ENCODE data around the gene KNDC1. TPM values are rescaled to one million over a fixed set of nuclear protein-coding genes. Genes with fewer than 3 reads are reported as not detected.

The KNDC1 gene
- total and polyA plus RNA-seq, 2 of the 4 experiments (the other 2 are of a cell fraction), result 0.18 to 1.1 TPM

DNA sequence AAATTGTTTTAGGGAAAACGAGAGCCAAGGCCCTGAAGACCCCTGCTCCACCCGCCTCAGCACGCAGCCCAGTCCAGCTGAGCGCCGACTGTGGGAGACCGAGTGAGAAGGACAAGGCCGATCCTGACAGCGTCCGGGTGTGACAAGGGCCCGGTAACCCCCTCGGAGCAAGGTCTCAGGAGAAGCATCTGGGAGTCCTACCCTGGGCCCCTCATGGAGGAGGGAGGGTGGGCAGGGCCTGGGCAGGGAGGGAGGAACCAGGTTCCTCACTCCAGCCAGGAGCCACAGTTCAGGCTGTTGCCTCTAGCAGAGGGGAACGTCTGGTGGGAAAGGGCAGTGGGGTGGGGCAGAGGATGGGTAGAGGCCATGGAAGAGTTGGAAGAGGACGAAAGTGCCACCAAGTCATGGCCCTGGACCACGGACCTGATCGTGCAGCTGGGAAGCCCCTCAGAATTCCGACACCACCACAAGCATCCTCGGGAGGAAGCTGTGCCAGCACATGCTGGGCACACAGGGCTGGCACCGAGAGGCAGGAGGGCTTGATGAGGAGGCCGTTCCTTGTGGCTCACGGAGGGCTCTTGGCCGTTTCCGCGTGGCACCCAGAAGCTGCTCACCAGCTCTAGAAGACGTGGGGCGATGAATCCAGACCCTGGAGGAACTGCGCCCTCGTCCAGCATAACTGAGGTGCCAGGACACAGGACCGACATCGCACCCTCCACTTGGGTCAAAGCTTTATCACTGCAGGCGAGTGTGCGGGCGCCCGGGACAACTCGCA is 2.2 kb upstream of the KNDC1 start:
- WGBS, 2 experiments (ENCODE audit: extremely low coverage in 2 of 2, insufficient read length in 1 of 2), result 78% methylated on average over 7 of the region's 34 CpGs; no CpG with 5 or more reads in 1 of the 2 experiments
- Histone ChIP-seq H3K27me3 (ENCODE audit: control insufficient read depth, insufficient read depth, low read length) (peaks cover 2% of the 10 kb centered on the region), H2AK5ac (ENCODE audit: low read depth, low read length) (peak overlapping the region; percentile 50; the same call in 1 of the 2 replicates), H2BK20ac (ENCODE audit: low read depth, low read length) (no peak overlapping the region), H2BK120ac (ENCODE audit: low read depth, low read length) (no peak overlapping the region), H3K4me3 (ENCODE audit: insufficient read depth, low read depth, low read length) (no peak overlapping the region), H3K23ac (ENCODE audit: low read depth, low read length) (no peak overlapping the region), H3K14ac (replicated peaks; ENCODE audit: low read depth, low read length) (no peak overlapping the region), H3K79me1 (ENCODE audit: low read depth in 1 of 2, low read length in 2 of 2) (no peaks in the 10 kb centered on the region), H3K36me3 (ENCODE audit: control insufficient read depth, insufficient read depth, low read length) (peaks cover 3% of the 10 kb centered on the region; the same call in 1 of the 2 replicates), H2BK15ac (ENCODE audit: low read depth, low read length) (no peak overlapping the region), H4K5ac (ENCODE audit: low read depth, low read length) (no peak overlapping the region), H3K9me1 (ENCODE audit: insufficient read depth, low read length) (no peaks in the 10 kb centered on the region), H3K9me3 (ENCODE audit: control insufficient read depth, insufficient read depth, low read length) (no peaks in the 10 kb centered on the region), H3K18ac (ENCODE audit: low read depth, low read length) (peak overlapping the region; percentile 27; the same call in 1 of the 2 replicates), H3K4ac (ENCODE audit: low read depth, low read length) (peak overlapping the region; percentile 38; the same call in 1 of the 2 replicates), H3K9ac (ENCODE audit: low read depth, low read length) (no peak overlapping the region), H3K4me2 (ENCODE audit: low read depth, low read length) (peak overlapping the region; percentile 2; the same call in 1 of the 2 replicates), H4K8ac (ENCODE audit: low read depth in 2 of 2, low read length in 2 of 2) (no peak overlapping the region), H2BK5ac (ENCODE audit: low read depth, low read length, poor library complexity, severe bottlenecking) (peak overlapping the region; percentile 37), H3K56ac (ENCODE audit: extremely low read depth, insufficient read depth, low read length) (no peak overlapping the region), H4K20me1 (ENCODE audit: insufficient read depth, low read length) (no peaks in the 10 kb centered on the region), H2AFZ (replicated peaks; ENCODE audit: low read length, poor library complexity) (peak overlapping the region; percentile 67), H4K91ac (ENCODE audit: insufficient read depth, low read depth, low read length) (peak overlapping the region; percentile 58; the same call in 1 of the 2 replicates), H2AK9ac (replicated peaks; ENCODE audit: low read depth, low read length, poor library complexity) (peak overlapping the region; percentile 72), H3K4me1 (ENCODE audit: control insufficient read depth, insufficient read depth, low read length) (peaks cover 15% of the 10 kb centered on the region; the same call in 1 of the 2 replicates), H3K27ac (ENCODE audit: insufficient read depth, low read length) (peak overlapping the region; percentile 71)
- TF ChIP-seq, protein P1, sequence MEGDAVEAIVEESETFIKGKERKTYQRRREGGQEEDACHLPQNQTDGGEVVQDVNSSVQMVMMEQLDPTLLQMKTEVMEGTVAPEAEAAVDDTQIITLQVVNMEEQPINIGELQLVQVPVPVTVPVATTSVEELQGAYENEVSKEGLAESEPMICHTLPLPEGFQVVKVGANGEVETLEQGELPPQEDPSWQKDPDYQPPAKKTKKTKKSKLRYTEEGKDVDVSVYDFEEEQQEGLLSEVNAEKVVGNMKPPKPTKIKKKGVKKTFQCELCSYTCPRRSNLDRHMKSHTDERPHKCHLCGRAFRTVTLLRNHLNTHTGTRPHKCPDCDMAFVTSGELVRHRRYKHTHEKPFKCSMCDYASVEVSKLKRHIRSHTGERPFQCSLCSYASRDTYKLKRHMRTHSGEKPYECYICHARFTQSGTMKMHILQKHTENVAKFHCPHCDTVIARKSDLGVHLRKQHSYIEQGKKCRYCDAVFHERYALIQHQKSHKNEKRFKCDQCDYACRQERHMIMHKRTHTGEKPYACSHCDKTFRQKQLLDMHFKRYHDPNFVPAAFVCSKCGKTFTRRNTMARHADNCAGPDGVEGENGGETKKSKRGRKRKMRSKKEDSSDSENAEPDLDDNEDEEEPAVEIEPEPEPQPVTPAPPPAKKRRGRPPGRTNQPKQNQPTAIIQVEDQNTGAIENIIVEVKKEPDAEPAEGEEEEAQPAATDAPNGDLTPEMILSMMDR (conservative IDR thresholded peaks at IDR 0.05; ENCODE audit: low read depth, low read length), result no peak
- no peak for TF ChIP-seq BHLHE40 (IDR thresholded peaks at IDR 0.05; ENCODE audit: low read depth, low read length)
- no peak for TF ChIP-seq CHD1 (IDR thresholded peaks at IDR 0.05; ENCODE audit: low read depth, low read length)
- TF ChIP-seq, protein P2, sequence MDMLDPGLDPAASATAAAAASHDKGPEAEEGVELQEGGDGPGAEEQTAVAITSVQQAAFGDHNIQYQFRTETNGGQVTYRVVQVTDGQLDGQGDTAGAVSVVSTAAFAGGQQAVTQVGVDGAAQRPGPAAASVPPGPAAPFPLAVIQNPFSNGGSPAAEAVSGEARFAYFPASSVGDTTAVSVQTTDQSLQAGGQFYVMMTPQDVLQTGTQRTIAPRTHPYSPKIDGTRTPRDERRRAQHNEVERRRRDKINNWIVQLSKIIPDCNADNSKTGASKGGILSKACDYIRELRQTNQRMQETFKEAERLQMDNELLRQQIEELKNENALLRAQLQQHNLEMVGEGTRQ (IDR thresholded peaks at IDR 0.05; ENCODE audit: low read depth, low read length), result no peak
- no peak for TF ChIP-seq NFE2L2 (IDR thresholded peaks at IDR 0.05; ENCODE audit: low read depth, low read length)
- TF ChIP-seq, protein P3, sequence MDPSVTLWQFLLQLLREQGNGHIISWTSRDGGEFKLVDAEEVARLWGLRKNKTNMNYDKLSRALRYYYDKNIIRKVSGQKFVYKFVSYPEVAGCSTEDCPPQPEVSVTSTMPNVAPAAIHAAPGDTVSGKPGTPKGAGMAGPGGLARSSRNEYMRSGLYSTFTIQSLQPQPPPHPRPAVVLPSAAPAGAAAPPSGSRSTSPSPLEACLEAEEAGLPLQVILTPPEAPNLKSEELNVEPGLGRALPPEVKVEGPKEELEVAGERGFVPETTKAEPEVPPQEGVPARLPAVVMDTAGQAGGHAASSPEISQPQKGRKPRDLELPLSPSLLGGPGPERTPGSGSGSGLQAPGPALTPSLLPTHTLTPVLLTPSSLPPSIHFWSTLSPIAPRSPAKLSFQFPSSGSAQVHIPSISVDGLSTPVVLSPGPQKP (IDR thresholded peaks at IDR 0.05; ENCODE audit: borderline replicate concordance, low read depth, low read length), result no peak
- no peak for TF ChIP-seq MAFK (IDR thresholded peaks at IDR 0.05; ENCODE audit: low read depth, low read length)
- no peak for TF ChIP-seq FOS (IDR thresholded peaks at IDR 0.05; ENCODE audit: low read depth, low read length)
- TF ChIP-seq RCOR1 (IDR thresholded peaks at IDR 0.05; ENCODE audit: insufficient replicate concordance, low read length), result no peak
- no peak for TF ChIP-seq RAD21 (IDR thresholded peaks at IDR 0.05; ENCODE audit: low read length)
- no peak for TF ChIP-seq CEBPB (IDR thresholded peaks at IDR 0.05; ENCODE audit: low read depth, low read length)
- TF ChIP-seq RFX5 (IDR thresholded peaks at IDR 0.05; ENCODE audit: low read depth, low read length), result no peak
- TF ChIP-seq MAZ (IDR thresholded peaks at IDR 0.05; ENCODE audit: borderline replicate concordance, low read depth, low read length), result no peak
- no peak for TF ChIP-seq SMC3 (IDR thresholded peaks at IDR 0.05; ENCODE audit: low read depth, low read length)
- no peak for ATAC-seq (ENCODE audit: low read depth)
- intact Hi-C loops (cut with micrococcal nuclease), result no loop called here
- no peak for DNase-seq
- CTCF ChIA-PET, result interaction anchor here (1.0 kb wide), 1 partner anchor 14 kb away, joined by 4 read pairs; no protein-coding TSS in a partner anchor
- in situ Hi-C loops (cut with MboI; ENCODE audit: low sequenced_read_pairs), result no loop called here
- dilution Hi-C loops (cut with HindIII; ENCODE audit: low sequenced_read_pairs, unreplicated experiment), result no loop called here
- POLR2A ChIA-PET (ENCODE audit: unreplicated experiment), result no interaction called here
- no TSS peak for BruUV-seq (replicated peaks)
